ENCODE data around the gene FLOT2. TPM values are rescaled to one million over a fixed set of nuclear protein-coding genes. Genes with fewer than 3 reads are reported as not detected.
"Not testable (repeated sequence)": the region's sequence is repeated elsewhere in the genome, so short reads cannot be mapped to it uniquely, and the experiment has no call there.

The FLOT2 gene
- polyA plus RNA-seq, 1 donor, result 74.6 TPM

DNA sequence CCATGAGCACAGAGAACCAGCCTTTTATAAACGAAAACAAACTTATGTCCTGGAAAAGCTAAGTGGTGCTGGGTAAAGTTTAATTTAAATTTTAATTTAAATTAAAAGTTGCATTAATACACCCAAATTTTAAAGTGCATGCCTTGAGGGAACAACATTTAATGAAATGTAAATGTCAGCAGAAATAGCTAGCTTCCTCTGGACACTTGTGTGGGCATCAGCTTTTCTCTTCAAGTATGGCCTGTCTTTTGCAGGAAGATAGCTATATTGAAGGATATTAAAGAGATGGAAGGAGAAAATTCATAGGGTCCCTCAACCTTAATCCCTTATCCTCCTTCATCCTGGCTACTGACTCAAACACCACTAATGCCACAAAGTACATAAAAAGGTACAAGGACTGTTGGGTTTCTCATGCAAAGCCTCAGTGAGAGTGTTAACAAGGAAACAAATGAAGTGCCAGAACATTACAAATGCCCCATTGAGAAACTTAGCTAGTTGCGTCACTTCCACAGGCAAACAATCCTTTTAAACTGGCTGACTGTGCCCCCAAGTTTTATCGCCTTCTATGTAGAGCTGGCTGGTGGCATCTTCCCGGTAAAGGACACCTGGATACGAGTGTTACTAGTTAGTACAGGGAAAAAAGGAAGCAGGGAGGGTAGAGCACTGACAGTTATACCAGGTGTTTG lies 39.7 kb upstream of the FLOT2 start:
- Histone ChIP-seq H3K9me3 (ENCODE audit: control insufficient read depth, low read depth, low read length) (no peaks in the 10 kb centered on the region), H3K36me3 (ENCODE audit: control insufficient read depth, insufficient read depth, low read length) (peaks cover 20% of the 10 kb centered on the region), H3K4me1 (ENCODE audit: control insufficient read depth, insufficient read depth, low read length) (no peaks in the 10 kb centered on the region), H3K27me3 (ENCODE audit: control insufficient read depth, insufficient read depth, low read length) (no peaks in the 10 kb centered on the region), H3K4me3 (ENCODE audit: low read length) (no peak overlapping the region), H3K27ac (ENCODE audit: low read length) (no peak overlapping the region)
- WGBS (ENCODE audit: insufficient coverage, low lambda C conversion rate), result no CpG with 5 or more reads among the region's 5 CpGs
- no peak for DNase-seq

- no peaks in the 10 kb centered on the region for H3K9me3 ChIP-seq (ENCODE audit: control insufficient read depth, low read depth, low read length)
These were observed 38.4 kb upstream of the FLOT2 start for GRCh38 chr17:28935744-28936460.

GRCh38 chr17:28934508-28934907 lies 37.0 kb upstream of the FLOT2 start:
- not testable (repeated sequence) for H3K4me1 ChIP-seq (ENCODE audit: control insufficient read depth, insufficient read depth, low read length)
- WGBS (ENCODE audit: insufficient coverage, low lambda C conversion rate), result no CpG with 5 or more reads among the region's 8 CpGs

More at GRCh38 chr17:28935744-28936460, 38.4 kb upstream of the FLOT2 start:
- Histone ChIP-seq H3K4me3 (ENCODE audit: low read length) (no peak overlapping the region), H3K4me1 (ENCODE audit: control insufficient read depth, insufficient read depth, low read length) (no peaks in the 10 kb centered on the region), H3K27ac (ENCODE audit: low read length) (no peak overlapping the region), H3K27me3 (ENCODE audit: control insufficient read depth, insufficient read depth, low read length) (no peaks in the 10 kb centered on the region), H3K36me3 (ENCODE audit: control insufficient read depth, insufficient read depth, low read length) (peaks cover 19% of the 10 kb centered on the region)
- WGBS (ENCODE audit: insufficient coverage, low lambda C conversion rate), result 100% methylated on average over 2 of the region's 8 CpGs
- DNase-seq, result no peak

GRCh38 chr17:28929787-28930186 lies 32.3 kb upstream of the FLOT2 start:
- Histone ChIP-seq H3K27ac (ENCODE audit: low read length) (no peak overlapping the region), H3K4me3 (ENCODE audit: low read length) (no peak overlapping the region), H3K27me3 (ENCODE audit: control insufficient read depth, insufficient read depth, low read length) (no peaks in the 10 kb centered on the region), H3K9me3 (ENCODE audit: control insufficient read depth, low read depth, low read length) (no peaks in the 10 kb centered on the region), H3K4me1 (ENCODE audit: control insufficient read depth, insufficient read depth, low read length) (no peaks in the 10 kb centered on the region), H3K36me3 (ENCODE audit: control insufficient read depth, insufficient read depth, low read length) (peaks cover 29% of the 10 kb centered on the region)
- no peak for DNase-seq
- WGBS (ENCODE audit: insufficient coverage, low lambda C conversion rate), result no CpG with 5 or more reads among the region's 2 CpGs

More at GRCh38 chr17:28934508-28934907, 37.0 kb upstream of the FLOT2 start:
- not testable (repeated sequence) for H3K27me3 ChIP-seq (ENCODE audit: control insufficient read depth, insufficient read depth, low read length); DNase-seq; H3K9me3 ChIP-seq (ENCODE audit: control insufficient read depth, low read depth, low read length); H3K27ac ChIP-seq (ENCODE audit: low read length); H3K4me3 ChIP-seq (ENCODE audit: low read length)
- H3K36me3 ChIP-seq (ENCODE audit: control insufficient read depth, insufficient read depth, low read length), result peaks cover 13% of the 10 kb centered on the region

GRCh38 chr17:28928061-28928460 lies 30.5 kb upstream of the FLOT2 start:
- no peak for DNase-seq
- H3K36me3 ChIP-seq (ENCODE audit: control insufficient read depth, insufficient read depth, low read length), result peaks cover 39% of the 10 kb centered on the region
- H3K27me3 ChIP-seq (ENCODE audit: control insufficient read depth, insufficient read depth, low read length), result no peaks in the 10 kb centered on the region
- H3K27ac ChIP-seq (ENCODE audit: low read length), result no peak overlapping the region
- H3K4me3 ChIP-seq (ENCODE audit: low read length), result no peak overlapping the region
- no peaks in the 10 kb centered on the region for H3K4me1 ChIP-seq (ENCODE audit: control insufficient read depth, insufficient read depth, low read length)
- no peaks in the 10 kb centered on the region for H3K9me3 ChIP-seq (ENCODE audit: control insufficient read depth, low read depth, low read length)
- no CpG with 5 or more reads among the region's 2 CpGs for WGBS (ENCODE audit: insufficient coverage, low lambda C conversion rate)

GRCh38 chr17:28926786-28927185 lies 29.3 kb upstream of the FLOT2 start:
- no CpG with 5 or more reads among the region's 4 CpGs for WGBS (ENCODE audit: insufficient coverage, low lambda C conversion rate)
- H3K36me3 ChIP-seq (ENCODE audit: control insufficient read depth, insufficient read depth, low read length), result peaks cover 44% of the 10 kb centered on the region
- no peak for DNase-seq
- no peaks in the 10 kb centered on the region for H3K9me3 ChIP-seq (ENCODE audit: control insufficient read depth, low read depth, low read length)
- no peaks in the 10 kb centered on the region for H3K27me3 ChIP-seq (ENCODE audit: control insufficient read depth, insufficient read depth, low read length)
- no peak overlapping the region for H3K27ac ChIP-seq (ENCODE audit: low read length)
- no peak overlapping the region for H3K4me3 ChIP-seq (ENCODE audit: low read length)
- H3K4me1 ChIP-seq (ENCODE audit: control insufficient read depth, insufficient read depth, low read length), result no peaks in the 10 kb centered on the region

DNA sequence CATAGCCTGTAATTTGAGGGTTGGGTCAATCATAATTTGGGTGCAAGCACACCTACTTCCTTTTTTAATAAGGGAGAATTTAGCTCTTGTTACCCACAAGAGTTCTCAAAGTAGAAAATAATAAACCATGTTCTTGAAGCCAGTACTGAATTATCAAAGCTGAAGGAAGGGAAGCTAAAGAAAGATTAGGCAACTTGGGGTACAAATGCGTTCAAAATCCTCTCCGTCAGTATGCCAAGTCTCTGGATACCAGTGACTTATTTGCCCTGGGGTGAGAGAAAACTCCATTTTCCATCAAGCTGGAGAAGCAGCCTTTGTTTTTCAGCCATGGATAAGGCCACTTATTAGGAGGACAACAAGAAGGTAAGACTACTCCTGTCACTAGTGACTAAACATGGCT lies 28.8 kb upstream of the FLOT2 start:
- no peak overlapping the region for H3K27ac ChIP-seq (ENCODE audit: low read length)
- H3K9me3 ChIP-seq (ENCODE audit: control insufficient read depth, low read depth, low read length), result no peaks in the 10 kb centered on the region
- H3K4me1 ChIP-seq (ENCODE audit: control insufficient read depth, insufficient read depth, low read length), result no peaks in the 10 kb centered on the region
- WGBS (ENCODE audit: insufficient coverage, low lambda C conversion rate), result no CpG with 5 or more reads among the region's 2 CpGs
- H3K4me3 ChIP-seq (ENCODE audit: low read length), result no peak overlapping the region
- peaks cover 49% of the 10 kb centered on the region for H3K36me3 ChIP-seq (ENCODE audit: control insufficient read depth, insufficient read depth, low read length)
- DNase-seq, result no peak
- no peaks in the 10 kb centered on the region for H3K27me3 ChIP-seq (ENCODE audit: control insufficient read depth, insufficient read depth, low read length)

DNA sequence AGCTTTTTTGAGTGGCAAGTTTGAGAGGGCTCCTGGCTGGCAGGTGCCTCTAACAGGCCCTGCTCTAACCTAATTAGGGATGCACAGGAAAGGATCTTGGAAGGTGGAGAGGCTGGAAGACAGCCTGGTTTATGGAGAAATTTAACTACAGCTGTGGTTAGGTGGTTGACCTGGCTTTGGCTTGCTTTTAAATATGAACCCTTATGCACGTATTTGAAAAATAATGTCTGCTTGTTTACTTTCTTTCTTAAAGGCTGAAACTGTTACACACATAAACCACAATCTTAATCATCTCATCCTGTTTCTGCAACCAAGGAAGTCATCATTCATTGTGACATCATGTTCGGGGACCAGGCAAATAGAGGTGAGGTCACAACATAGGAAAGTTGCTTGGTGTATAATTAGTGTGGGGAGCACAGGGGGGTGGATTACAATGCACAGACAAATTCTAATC lies 28.4 kb upstream of the FLOT2 start:
- Histone ChIP-seq H3K27me3 (ENCODE audit: control insufficient read depth, insufficient read depth, low read length) (no peaks in the 10 kb centered on the region), H3K4me1 (ENCODE audit: control insufficient read depth, insufficient read depth, low read length) (no peaks in the 10 kb centered on the region), H3K9me3 (ENCODE audit: control insufficient read depth, low read depth, low read length) (no peaks in the 10 kb centered on the region), H3K27ac (ENCODE audit: low read length) (no peak overlapping the region), H3K36me3 (ENCODE audit: control insufficient read depth, insufficient read depth, low read length) (peaks cover 53% of the 10 kb centered on the region), H3K4me3 (ENCODE audit: low read length) (no peak overlapping the region)
- DNase-seq, result no peak
- WGBS (ENCODE audit: insufficient coverage, low lambda C conversion rate), result no CpG with 5 or more reads among the region's 2 CpGs

DNA sequence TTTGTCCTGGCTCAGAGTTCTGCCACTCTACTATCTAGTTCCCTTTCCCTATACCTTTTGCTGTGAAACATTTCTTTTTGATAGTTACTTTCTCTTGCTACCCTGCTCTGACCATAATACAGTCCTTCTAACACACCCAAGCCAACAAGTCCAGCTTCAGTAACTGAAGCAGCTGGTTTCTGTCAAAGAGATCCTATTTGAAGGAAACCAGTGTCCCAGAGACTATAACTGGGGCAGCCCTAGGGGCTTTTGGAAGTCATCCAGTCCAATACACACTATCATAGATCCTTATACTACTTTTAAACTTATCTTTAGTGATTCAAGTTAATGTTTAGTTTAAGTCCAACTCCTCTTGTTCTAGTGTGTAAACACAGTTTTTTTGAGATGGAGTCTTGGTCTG lies 22.7 kb upstream of the FLOT2 start:
- Histone ChIP-seq H3K4me3 (ENCODE audit: low read length) (no peak overlapping the region), H3K9me3 (ENCODE audit: control insufficient read depth, low read depth, low read length) (no peaks in the 10 kb centered on the region), H3K36me3 (ENCODE audit: control insufficient read depth, insufficient read depth, low read length) (peaks cover 83% of the 10 kb centered on the region), H3K4me1 (ENCODE audit: control insufficient read depth, insufficient read depth, low read length) (no peaks in the 10 kb centered on the region), H3K27me3 (ENCODE audit: control insufficient read depth, insufficient read depth, low read length) (no peaks in the 10 kb centered on the region), H3K27ac (ENCODE audit: low read length) (no peak overlapping the region)
- no peak for DNase-seq

DNA sequence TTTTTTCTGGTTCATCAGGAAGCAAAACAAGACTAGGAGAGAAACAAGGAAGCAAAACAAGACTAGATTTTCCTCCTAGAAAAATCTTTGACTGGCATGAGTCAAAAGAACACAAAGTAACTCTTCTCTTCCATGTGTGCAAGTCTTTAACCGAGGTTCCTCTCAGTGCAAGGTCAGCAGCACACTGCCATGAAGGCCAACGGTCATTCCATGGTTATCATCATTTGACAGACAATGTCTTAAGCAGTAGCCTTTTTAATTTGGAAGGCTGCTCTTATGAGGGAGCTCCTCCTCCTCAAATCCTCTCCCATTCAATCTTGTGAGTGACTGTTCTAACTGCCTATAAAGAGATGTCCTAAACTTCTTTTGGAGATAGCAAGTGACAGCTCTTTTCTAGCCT lies 20.8 kb upstream of the FLOT2 start:
- no peak overlapping the region for H3K27ac ChIP-seq (ENCODE audit: low read length)
- H3K27me3 ChIP-seq (ENCODE audit: control insufficient read depth, insufficient read depth, low read length), result no peaks in the 10 kb centered on the region
- no peaks in the 10 kb centered on the region for H3K9me3 ChIP-seq (ENCODE audit: control insufficient read depth, low read depth, low read length)
- peaks cover 86% of the 10 kb centered on the region for H3K36me3 ChIP-seq (ENCODE audit: control insufficient read depth, insufficient read depth, low read length)
- H3K4me3 ChIP-seq (ENCODE audit: low read length), result no peak overlapping the region
- DNase-seq, result no peak
- WGBS (ENCODE audit: insufficient coverage, low lambda C conversion rate), result no CpG with 5 or more reads among the region's 2 CpGs
- no peaks in the 10 kb centered on the region for H3K4me1 ChIP-seq (ENCODE audit: control insufficient read depth, insufficient read depth, low read length)

GRCh38 chr17:28917465-28917864 lies 19.9 kb upstream of the FLOT2 start:
- no CpG with 5 or more reads among the region's 5 CpGs for WGBS (ENCODE audit: insufficient coverage, low lambda C conversion rate)
- H3K27me3 ChIP-seq (ENCODE audit: control insufficient read depth, insufficient read depth, low read length), result no peaks in the 10 kb centered on the region
- DNase-seq, result no peak
- no peaks in the 10 kb centered on the region for H3K9me3 ChIP-seq (ENCODE audit: control insufficient read depth, low read depth, low read length)
- H3K36me3 ChIP-seq (ENCODE audit: control insufficient read depth, insufficient read depth, low read length), result peaks cover 87% of the 10 kb centered on the region
- peaks cover 4% of the 10 kb centered on the region for H3K4me1 ChIP-seq (ENCODE audit: control insufficient read depth, insufficient read depth, low read length)
- H3K27ac ChIP-seq (ENCODE audit: low read length), result no peak overlapping the region
- no peak overlapping the region for H3K4me3 ChIP-seq (ENCODE audit: low read length)
